Spleen (tissue), 7 donors: ENCODE data around the gene XYLT1.

Source experiments
- CTCF ChIP-seq, 11 experiments: fragments of 200-600 bp in 7 of 11; fragments of 450-650 bp in 4 of 11; sonication (generic) in 4 of 11; IDR thresholded peaks in 8 of 11; conservative IDR thresholded peaks in 3 of 11; 1 replicate in 7 of 11; 2 replicates in 4 of 11; pipeline versions ENCODE4 v1.4.0 to v1.8.0; 2016 to 2021; ENCODE audit warnings: antibody characterized with exemption in 11 of 11, inconsistent platforms in 4 of 11, mild to moderate bottlenecking in 1 of 11
- POLR2A ChIP-seq, 3 donors: fragments of 450-650 bp; IDR thresholded peaks; one replicate each; pipeline ENCODE4 v1.5.1; 2017; ENCODE audit warnings: antibody characterized with exemption in 3 of 3, mild to moderate bottlenecking in 1 of 3
- donor health status: DM: no; HTN: no; CAD: no; lungs with moderate emphysema.
- donor health status: DM: no; HTN: no; CAD: no.
- donor health status: DM: no; HTN: no; CAD: no.

DNA sequence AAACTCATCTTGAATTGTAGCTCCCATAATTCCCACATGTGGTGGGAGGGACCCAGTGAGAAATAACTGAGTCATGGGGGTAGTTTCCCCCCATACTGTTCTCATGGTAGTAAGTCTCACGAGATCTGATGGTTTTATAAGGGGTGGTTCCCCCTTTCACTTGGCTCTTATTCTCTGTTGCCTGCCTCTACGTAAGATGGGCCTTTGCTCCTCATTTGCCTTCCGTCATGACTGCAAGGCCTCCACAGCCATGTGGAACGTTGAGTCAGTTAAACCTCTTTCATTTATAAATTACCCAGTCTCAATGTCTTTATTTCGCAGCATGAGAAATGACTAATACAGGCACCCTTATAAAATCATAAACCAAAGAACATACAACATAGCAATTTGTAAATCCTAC lies 79.0 kb downstream of the XYLT1 start:
- TF ChIP-seq POLR2A (IDR thresholded peaks at IDR 0.05) = no peak
- no peak for TF ChIP-seq CTCF (IDR thresholded peaks at IDR 0.05 in 8 of 11, conservative IDR thresholded peaks at IDR 0.05 in 3 of 11)
